Body of pancreas (tissue), 4 donors: Measurements from ENCODE around the gene SEMG2.

ENCODE experiments used
- POLR2A ChIP-seq, 3 donors: fragments of 450-650 bp; IDR thresholded peaks; one replicate each; pipeline ENCODE4 v1.6.1; 2016; ENCODE audit warnings: antibody characterized with exemption in 3 of 3, mild to moderate bottlenecking in 2 of 3
- TF ChIP-seq, protein P1 (sequence below), 7 experiments: fragments of 450-650 bp in 4 of 7; fragments of 200-600 bp in 3 of 7; sonication (generic) in 3 of 7; IDR thresholded peaks; one replicate each; pipeline ENCODE4 v1.5.1; 2016 to 2019; ENCODE audit warnings: antibody characterized with exemption in 7 of 7

DNA sequence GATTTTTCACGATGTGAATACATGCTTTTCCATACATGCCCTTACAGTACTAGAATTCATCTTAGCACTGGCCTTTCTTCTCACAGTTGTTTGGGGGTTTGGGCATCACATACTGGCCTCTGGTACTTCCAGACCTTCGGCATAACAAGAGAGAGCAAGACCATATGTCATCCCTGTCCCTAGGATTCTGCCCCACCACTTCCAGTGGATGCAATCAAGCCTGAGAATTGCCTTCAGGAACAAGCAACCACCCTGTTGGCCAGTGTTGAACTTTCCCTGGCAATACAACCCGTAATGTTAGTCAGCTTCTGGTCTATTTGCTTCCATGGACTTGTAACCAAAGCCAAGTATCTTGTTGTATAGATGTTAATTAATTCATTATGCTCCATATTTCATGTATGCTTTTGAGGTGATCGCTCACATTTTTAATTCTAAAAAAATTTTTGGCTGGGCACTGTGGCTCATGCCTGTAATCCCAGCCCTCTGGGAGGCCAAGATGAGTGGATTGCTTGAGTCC, 48.6 kb downstream of the SEMG2 start:
- TF ChIP-seq, protein P1, sequence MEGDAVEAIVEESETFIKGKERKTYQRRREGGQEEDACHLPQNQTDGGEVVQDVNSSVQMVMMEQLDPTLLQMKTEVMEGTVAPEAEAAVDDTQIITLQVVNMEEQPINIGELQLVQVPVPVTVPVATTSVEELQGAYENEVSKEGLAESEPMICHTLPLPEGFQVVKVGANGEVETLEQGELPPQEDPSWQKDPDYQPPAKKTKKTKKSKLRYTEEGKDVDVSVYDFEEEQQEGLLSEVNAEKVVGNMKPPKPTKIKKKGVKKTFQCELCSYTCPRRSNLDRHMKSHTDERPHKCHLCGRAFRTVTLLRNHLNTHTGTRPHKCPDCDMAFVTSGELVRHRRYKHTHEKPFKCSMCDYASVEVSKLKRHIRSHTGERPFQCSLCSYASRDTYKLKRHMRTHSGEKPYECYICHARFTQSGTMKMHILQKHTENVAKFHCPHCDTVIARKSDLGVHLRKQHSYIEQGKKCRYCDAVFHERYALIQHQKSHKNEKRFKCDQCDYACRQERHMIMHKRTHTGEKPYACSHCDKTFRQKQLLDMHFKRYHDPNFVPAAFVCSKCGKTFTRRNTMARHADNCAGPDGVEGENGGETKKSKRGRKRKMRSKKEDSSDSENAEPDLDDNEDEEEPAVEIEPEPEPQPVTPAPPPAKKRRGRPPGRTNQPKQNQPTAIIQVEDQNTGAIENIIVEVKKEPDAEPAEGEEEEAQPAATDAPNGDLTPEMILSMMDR (IDR thresholded peaks at IDR 0.05): no peak
- TF ChIP-seq POLR2A (IDR thresholded peaks at IDR 0.05): no peak
